Hematopoietic multipotent progenitor cell treated with erythropoietin and hydrocortisone succinate and interleukin-3 and kit ligand, for 6 days (in vitro differentiated cells): Measurements from ENCODE around the gene MEX3B.
"Not testable (repeated sequence)": the region's sequence is repeated elsewhere in the genome, so short reads cannot be mapped to it uniquely, and the experiment has no call there.

Experiments
- DNase-seq: peaks from one replicate; pipeline ENCODE4 v3.0.0-alpha.2; 2015

MEX3B gene

GRCh38 chr15:81995081-81995480 lies 50.7 kb downstream of the MEX3B start:
- not testable (repeated sequence) for DNase-seq

GRCh38 chr15:81992523-81992922 lies 53.3 kb downstream of the MEX3B start:
- no peak for DNase-seq
